HL-60 (cell line): ENCODE results near the gene SLC35F3.

Experiments
- DNase-seq, 2 experiments: peaks; one replicate each; pipeline ENCODE4 v3.0.0-alpha.2; 2010 to 2020; ENCODE audit warnings: low read depth in 1 of 2, low spot score in 1 of 2
- H3K27ac ChIP-seq: fragments of 250-450 bp; sonication (Bioruptor Pico); replicated peaks from 2 replicates; pipeline ENCODE4 v1.5.1; 2020; ENCODE audit warnings: mild to moderate bottlenecking, moderate library complexity
- H3K27me3 ChIP-seq: fragments of 250-450 bp; sonication (Bioruptor Pico); 2 replicates; pipeline ENCODE4 v1.5.1; 2021; ENCODE audit warnings: mild to moderate bottlenecking, moderate library complexity; ENCODE audit not compliant: insufficient read depth, poor library complexity, severe bottlenecking
- H3K4me3 ChIP-seq: replicated peaks from 2 replicates; pipeline ENCODE4 v1.5.1; 2011; ENCODE audit warnings: mild to moderate bottlenecking, control low read depth, low read length; ENCODE audit not compliant: insufficient read depth
- CTCF ChIP-seq: IDR thresholded peaks from one replicate; pipeline ENCODE4 v1.5.1; 2011; ENCODE audit warnings: low read length, control low read depth, inconsistent platforms; ENCODE audit not compliant: insufficient read depth
- GABPA ChIP-seq: IDR thresholded peaks from 2 replicates; pipeline ENCODE4 v1.6.1; 2012; ENCODE audit warnings: low read depth
- POLR2AphosphoS5 ChIP-seq: IDR thresholded peaks from 2 replicates; pipeline ENCODE4 v1.6.1; 2012; ENCODE audit warnings: low read depth
- SPI1 ChIP-seq: IDR thresholded peaks from 2 replicates; pipeline ENCODE4 v1.6.1; 2012; ENCODE audit warnings: low read depth, mild to moderate bottlenecking, borderline replicate concordance
- TF ChIP-seq, protein P1 (sequence below): IDR thresholded peaks from 2 replicates; pipeline ENCODE4 v1.6.1; 2012; ENCODE audit warnings: low read depth; ENCODE audit not compliant: insufficient replicate concordance

SLC35F3 gene

DNA sequence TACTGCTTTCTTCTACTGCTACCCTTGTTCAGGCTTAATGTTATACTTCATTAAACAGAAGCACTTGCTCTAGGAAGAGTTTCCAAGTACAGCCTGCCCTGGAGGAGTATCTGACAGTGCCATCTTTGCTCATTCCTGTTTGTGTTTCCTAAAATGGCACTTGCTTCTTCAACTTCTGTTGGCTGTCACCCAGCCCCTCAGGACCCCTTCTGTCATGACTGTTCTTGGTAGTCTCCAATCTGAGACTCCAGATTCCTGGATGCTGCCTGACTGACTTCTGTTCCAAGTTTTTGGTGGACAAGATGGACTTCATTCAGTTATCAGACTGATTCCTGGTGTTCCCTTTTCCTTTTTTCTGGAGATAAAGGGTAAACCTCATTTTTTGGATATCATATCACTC is 104.1 kb downstream of the SLC35F3 start:
- H3K27ac ChIP-seq = no peak overlapping the region
- no peak for TF ChIP-seq SPI1
- TF ChIP-seq GABPA = no peak
- no peak for TF ChIP-seq CTCF
- TF ChIP-seq POLR2AphosphoS5 = no peak
- TF ChIP-seq, protein P1, sequence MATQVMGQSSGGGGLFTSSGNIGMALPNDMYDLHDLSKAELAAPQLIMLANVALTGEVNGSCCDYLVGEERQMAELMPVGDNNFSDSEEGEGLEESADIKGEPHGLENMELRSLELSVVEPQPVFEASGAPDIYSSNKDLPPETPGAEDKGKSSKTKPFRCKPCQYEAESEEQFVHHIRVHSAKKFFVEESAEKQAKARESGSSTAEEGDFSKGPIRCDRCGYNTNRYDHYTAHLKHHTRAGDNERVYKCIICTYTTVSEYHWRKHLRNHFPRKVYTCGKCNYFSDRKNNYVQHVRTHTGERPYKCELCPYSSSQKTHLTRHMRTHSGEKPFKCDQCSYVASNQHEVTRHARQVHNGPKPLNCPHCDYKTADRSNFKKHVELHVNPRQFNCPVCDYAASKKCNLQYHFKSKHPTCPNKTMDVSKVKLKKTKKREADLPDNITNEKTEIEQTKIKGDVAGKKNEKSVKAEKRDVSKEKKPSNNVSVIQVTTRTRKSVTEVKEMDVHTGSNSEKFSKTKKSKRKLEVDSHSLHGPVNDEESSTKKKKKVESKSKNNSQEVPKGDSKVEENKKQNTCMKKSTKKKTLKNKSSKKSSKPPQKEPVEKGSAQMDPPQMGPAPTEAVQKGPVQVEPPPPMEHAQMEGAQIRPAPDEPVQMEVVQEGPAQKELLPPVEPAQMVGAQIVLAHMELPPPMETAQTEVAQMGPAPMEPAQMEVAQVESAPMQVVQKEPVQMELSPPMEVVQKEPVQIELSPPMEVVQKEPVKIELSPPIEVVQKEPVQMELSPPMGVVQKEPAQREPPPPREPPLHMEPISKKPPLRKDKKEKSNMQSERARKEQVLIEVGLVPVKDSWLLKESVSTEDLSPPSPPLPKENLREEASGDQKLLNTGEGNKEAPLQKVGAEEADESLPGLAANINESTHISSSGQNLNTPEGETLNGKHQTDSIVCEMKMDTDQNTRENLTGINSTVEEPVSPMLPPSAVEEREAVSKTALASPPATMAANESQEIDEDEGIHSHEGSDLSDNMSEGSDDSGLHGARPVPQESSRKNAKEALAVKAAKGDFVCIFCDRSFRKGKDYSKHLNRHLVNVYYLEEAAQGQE = no peak
- no peak overlapping the region for H3K4me3 ChIP-seq
- no peaks in the 10 kb centered on the region for H3K27me3 ChIP-seq
- DNase-seq = no peak

DNA sequence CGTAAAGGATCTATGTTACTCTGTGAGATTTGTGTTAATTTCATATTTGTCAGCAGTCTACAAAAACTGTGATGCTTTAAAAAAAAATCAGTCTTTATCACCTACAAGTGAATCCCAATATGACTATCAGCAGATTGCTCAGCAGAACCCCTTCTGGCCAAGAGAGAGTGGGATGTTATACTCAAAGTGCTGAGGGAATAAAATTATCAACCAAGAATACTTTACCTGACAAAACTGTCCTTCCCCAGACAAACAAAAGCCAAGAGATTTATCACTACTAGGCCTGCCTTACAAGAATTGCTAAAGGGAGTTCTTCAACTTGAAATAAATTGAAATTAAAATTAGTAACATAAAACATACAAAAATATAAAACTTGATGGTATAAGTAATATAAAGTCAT is 105.2 kb downstream of the SLC35F3 start:
- TF ChIP-seq SPI1 (no peak), POLR2AphosphoS5 (no peak), CTCF (no peak), GABPA (no peak)
- TF ChIP-seq, protein P1 = no peak
- Histone ChIP-seq H3K4me3 (no peak overlapping the region), H3K27ac (no peak overlapping the region), H3K27me3 (no peaks in the 10 kb centered on the region)
- no peak for DNase-seq

GRCh38 chr1:234014208-234014607 is 109.7 kb downstream of the SLC35F3 start:
- DNase-seq = no peak
- TF ChIP-seq CTCF (no peak), GABPA (no peak)
- TF ChIP-seq, protein P1 = no peak
- Histone ChIP-seq H3K27me3 (peaks cover 2% of the 10 kb centered on the region), H3K4me3 (no peak overlapping the region), H3K27ac (no peak overlapping the region)
